Measurements from ENCODE around the gene NRXN3.

DNA sequence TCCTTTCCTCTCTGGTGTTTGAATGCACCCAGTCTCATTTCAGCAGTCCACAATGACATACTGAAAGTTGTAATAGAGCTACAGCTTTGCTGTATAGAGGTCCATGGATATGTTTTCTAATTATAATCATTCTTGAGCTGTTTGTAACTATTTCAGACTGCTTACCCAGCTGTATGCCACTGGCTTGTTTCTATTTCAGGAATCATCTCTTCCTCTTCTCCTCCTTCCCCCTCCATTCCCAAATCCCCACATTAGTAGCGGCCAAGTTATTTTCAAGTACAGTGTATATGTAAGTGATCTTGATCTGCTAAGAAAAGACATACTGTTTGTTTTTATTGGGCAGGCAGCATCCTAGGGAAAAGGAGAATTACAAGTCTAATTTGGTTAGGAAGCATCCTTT, 1266.2 kb downstream of the NRXN3 start:
- TF ChIP-seq, protein P1, sequence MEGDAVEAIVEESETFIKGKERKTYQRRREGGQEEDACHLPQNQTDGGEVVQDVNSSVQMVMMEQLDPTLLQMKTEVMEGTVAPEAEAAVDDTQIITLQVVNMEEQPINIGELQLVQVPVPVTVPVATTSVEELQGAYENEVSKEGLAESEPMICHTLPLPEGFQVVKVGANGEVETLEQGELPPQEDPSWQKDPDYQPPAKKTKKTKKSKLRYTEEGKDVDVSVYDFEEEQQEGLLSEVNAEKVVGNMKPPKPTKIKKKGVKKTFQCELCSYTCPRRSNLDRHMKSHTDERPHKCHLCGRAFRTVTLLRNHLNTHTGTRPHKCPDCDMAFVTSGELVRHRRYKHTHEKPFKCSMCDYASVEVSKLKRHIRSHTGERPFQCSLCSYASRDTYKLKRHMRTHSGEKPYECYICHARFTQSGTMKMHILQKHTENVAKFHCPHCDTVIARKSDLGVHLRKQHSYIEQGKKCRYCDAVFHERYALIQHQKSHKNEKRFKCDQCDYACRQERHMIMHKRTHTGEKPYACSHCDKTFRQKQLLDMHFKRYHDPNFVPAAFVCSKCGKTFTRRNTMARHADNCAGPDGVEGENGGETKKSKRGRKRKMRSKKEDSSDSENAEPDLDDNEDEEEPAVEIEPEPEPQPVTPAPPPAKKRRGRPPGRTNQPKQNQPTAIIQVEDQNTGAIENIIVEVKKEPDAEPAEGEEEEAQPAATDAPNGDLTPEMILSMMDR (IDR thresholded peaks at IDR 0.05; ENCODE audit: insufficient read depth, low read depth, low read length): no peak
- no peak for TF ChIP-seq EZH2 (IDR thresholded peaks at IDR 0.05; ENCODE audit: insufficient read depth, low read length)

All from astrocyte (in vitro differentiated cells and primary cell).